HG03060 (cell line): ENCODE measurements around the gene NME8.
A peak's percentile ranks its signal among the peaks of the same experiment; 100 is the strongest.

Experiments used
- ATAC-seq: cut with Tn5 transposase; IDR thresholded peaks from one replicate; pipeline ENCODE4 v1.9.1; 2021; ENCODE audit warnings: low read depth, moderate number of reproducible peaks; ENCODE audit not compliant: unreplicated experiment

Gene NME8

DNA sequence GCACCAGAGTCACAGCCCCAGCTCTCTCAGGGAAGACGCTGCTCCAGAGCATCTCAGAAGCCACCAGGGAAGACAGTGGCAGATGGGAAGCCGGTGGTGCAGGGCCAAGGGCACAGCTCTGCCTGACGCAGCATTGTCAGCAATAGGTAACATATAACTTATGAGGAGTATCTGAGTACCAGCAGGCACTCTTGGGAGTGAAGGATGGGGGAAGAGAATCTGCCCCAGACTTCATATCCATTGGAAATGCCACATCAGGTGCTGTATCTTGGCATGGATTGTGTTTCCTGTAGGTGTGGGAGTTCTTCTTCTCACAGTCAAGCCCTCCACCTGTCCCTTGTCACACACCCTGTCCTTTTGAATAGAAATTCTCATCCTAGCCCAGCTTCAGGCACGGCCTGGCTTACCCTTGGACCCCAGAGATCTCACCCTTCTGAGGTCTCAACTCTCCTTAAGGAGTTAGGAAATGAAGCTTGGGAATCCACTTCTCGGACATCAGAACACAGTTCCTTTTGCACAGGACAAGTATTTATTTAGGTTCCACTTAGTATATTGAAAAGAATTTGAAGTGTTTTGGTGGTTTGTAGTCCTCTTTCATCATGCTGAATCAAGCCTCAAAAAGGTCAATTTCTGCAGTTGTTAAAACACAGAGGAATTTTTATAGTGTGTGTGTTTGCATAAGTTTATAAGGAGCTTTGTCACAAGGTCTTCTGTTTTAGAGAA, 82.0 kb downstream of the NME8 start:
- no peak for ATAC-seq

DNA sequence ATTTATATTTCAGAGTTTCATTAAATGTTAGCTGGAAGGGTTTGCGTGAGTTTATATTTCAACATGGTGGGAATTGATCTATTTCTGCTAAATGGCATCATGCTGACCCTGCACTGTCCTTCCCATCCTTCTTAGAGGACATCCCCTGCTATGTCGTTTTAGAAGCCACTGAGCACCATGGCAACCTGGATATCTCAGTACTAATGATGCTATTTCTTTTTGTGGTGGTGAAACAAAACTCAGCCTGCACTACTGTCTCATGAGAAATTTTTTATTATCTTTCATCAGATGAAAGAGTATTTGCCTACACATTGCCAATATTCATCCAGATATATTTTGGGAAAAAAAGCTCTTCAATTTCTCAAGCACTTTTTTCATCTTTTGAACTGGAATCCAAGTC, 84.1 kb downstream of the NME8 start:
- no peak for ATAC-seq

DNA sequence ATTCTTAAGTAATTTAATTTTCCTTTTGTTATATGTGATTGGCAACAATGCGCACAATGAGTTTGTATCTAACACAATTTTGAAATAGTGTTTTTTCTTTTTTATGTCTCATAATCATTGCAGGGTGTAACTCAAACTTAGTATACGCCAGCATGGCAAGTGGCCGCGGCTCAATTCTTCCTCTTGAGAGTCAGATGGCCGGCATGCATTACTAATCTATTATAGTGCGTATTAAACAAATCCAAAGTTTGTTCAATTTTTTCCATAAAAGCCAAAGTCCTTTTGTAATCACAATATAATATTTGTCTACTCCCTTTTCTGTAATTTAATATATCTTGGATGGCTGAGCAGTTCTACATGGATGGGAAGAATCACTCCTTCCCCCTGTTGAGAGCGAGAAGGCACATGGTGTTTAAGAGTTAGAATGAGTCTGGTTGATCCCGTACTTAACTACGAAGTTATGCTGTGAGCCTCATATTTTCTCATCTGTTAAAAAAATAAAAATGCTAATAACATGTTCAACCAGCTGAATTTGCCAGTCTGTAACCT, 84.7 kb downstream of the NME8 start:
- no peak for ATAC-seq

DNA sequence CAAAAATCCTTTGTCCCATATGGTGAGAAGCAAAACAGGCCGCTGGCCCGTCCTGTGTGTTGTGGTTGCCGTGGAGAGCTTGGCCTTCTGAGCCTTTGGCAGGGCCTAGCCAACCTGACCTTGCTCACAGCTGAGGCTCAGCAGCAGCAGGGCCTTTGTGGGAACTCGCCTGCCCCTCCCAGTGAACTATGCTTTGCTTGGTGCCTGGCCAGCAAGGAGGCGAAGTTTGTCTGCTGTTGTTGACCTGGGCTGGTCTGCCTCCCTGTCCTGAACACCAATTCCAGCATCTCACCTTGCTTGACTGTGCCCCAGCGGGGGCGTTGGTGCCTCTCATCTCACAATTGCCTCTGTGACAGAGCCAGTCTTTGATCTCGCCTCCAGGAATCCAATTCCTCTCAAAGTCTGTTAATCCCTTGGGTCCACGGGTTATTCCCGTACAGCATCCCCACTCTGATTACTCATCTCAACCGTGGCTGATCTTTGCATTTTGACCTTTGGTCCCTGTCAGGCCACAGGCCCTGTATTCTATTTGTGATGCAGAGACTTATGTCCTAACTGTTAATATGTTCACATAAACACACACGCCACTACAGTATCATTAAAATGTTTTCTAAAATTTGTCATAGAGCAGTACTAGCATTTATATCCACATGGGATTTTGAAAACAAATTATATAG, 94.7 kb downstream of the NME8 start:
- ATAC-seq, result no peak

DNA sequence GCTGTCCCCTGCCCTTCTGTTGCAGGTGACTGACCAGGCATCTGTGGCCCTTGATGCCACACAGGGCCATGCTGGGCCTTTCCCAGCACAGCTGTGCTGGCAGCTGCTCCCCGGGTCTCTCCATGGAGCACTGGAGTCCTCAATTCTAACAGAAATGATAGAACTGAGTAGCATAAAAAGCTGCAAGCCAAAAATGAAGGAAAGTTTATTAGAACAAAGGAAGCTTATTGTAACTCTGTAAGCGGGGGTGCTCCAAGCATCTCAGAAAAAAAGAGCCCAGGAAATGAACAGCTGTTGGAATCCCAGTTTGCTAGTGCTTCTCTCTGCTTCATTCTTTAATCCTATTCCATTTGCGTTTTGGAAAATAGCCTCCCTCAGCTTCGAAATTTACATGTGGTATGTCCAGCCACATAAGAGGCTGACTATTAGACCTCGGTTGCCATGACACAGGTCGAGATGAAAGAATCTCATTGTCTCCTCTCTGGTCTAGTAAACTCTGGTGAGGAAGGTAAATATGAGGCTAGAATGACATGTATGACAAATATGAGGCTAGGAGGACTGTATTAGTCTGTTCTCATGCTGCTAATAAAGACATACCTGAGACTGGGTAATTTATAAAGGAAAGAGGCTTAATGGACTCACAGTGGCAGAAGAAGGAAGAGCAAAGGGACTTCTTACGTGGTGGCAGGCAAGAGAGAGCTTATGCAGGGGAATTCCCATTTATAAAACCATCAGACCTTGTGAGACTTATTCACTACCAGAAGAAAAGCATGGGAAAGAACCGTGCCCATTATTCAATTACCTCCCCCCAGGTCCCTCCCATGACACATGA, 95.7 kb downstream of the NME8 start:
- peak; percentile 39 for ATAC-seq

DNA sequence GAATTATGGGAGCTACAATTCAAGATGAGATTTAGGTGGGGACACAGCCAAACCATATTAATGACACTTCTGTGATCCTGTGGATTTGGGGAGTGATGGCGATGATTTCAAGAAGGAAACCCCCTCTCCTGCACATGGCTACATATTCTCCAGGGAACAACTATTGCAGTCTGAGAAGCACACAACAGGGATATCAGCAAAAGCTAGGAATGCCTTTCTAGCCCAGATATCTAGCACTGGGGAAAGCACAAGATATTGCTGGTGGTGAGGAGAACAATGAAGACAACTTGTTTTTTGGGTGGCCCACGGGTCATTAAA, 96.3 kb downstream of the NME8 start:
- ATAC-seq, result no peak

DNA sequence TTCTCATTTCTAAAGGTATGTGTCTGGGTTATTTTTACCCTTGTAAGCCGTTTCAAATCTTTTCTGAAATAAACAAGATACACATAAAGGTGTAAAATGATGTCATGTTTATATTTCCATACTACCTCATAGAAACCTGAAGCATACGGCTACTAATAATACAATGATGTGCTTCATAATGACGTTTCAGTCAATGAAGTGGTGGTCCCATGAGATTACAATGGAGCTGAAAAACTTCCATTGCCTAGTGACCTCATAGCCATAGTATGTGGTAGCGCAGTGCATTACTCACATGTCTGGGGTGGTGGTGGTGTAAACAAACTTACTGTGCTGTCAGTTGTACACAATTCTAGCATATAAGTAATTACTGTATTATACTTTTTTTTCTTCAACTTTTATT, 96.9 kb downstream of the NME8 start:
- no peak for ATAC-seq

DNA sequence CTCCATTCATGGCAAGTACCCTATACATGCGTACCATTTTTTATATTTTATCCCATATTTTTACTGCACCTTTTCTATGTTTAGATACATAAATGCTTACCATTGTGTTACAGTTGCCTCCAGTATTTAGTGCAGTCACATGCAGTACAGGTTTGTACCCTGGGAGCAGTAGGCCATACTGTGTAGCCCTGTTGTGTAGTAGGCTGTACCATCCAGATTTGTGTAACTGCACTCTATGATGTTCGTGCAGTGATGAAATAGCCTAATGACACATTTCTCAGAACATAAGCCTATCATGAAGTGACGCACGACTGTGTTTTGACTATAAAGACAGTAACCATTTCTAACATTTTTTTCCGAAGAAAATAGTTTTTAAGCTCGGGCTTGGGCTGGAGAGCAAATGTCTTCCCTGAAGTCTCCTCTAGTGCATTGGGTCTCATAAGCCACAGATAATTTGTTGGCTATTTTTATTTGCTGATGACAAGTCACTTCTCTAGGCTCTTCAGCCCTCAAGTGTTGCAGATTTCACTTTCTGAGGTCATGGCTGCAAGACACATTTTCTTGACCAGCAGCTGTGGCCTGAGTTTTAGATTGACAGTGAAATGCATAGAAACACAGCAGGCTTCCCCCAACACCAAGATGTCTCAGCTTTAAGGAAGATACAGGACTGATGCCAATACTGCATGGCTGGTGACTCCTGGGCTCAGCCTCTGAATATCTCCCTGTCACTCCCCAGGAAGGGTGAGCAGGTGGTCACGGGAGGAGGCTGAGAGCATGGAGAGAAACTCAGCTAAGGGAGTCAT, 98.9 kb downstream of the NME8 start:
- no peak for ATAC-seq

DNA sequence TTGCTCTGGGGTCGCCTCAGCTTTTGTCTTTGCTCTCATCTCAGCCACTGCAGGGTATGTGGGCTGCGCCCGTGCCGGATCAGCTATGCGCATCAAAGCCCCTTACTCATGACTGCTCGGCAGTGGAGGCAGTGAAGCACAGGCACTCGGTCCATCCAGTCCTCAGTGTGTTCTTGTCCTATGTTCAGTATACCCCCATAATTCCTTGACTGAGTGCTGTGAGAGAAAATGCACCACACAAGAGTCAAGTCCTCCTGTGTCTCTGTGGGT, 99.5 kb downstream of the NME8 start:
- ATAC-seq, result no peak
